Measurements from ENCODE around the gene CBX3.
"Not testable (repeated sequence)": the region's sequence is repeated elsewhere in the genome, so short reads cannot be mapped to it uniquely, and the experiment has no call there.

CBX3 gene

GRCh38 chr7:26208040-26208439 is 6.5 kb downstream of the CBX3 start:
- no peak for DNase-seq

DNA sequence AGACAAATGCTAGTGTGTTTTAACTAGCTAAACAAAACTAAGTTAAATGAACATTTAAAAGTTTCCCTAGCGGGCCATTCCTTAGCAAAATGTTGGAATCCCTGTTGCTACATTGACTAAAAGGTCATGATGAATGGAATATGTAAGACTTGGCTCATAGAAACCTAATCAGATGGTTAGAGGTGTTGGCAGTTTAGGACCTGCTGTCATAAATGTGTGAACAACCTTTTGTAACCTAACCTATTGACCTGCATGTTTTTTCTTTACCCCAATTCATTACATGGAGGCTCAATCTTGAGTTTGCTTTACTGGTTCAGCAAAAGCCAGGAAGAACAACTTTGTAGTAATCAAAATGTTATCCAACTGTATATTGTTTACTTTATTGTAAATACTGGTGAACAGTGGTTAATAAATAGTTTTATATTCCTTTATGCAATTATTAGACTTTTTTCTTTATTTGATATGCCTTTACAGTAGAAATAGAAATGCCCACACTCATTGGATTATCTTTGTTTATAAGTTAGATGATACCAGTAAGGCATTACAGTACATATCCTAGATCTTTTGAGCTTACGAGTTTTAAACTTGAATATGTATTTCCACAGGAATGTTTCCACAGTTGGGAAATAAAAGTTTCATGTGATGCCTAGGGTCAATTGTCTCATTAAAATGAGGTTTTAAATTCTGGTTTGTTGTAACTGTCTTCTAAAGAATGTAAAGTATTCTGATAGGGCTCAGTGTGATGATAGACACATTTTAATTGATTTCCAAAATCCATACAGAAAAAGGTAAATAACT is 11.6 kb downstream of the CBX3 start:
- DNase-seq: no peak

DNA sequence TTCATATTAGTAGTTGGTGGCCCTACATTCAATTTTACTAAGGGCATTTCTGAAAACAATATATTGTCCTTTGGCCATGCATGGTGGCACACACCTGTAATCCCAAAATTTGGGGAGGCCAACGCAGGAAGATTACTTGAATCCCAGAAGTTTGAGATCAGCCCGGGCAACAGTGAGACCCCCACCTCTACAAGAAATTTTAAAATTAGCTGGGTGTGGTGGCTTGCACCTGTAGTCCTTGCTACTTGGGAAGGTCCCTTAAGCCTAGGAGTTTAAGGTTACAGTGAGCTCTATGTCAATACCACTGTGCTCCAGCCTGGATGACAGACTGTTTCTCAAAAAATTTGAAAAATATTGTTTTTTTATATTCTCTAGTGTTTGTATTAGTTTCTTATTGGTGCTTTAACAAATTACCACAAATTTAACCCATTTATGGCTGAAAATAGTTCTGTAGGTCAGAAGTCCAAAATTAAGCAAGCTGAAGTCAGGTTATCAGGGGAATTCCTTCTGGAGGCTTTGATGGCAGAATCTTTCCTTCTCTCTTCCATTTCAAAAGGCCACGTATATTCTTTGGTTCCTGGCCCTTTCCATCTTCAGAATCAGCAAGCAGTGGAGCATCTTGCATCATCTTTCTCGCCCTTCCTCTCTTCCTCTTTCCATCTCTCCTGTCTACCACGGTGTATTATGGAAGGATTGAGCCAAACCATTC is 12.4 kb downstream of the CBX3 start:
- DNase-seq: no peak

- DNase-seq: no peak
Observed at GRCh38 chr7:26216049-26216448, 14.5 kb downstream of the CBX3 start.

DNA sequence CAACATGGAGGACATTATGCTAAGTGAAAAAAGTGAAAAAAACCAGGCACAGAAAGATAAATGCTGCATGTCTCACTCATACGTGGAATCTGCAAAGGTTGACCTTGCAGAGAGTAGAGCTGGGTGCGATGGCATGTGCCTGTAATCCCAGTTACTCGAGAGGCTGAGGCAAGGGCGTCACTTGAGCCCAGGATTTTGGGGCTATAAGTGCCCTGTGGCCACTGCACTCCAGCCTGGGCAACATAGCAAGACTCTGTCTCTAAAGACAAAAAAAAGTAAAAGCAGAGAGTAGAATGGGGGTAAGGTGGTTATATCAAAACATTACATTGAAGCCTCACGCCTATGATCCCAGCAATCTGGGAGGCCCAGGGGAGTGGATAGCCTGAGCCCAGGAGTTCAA is 22.8 kb downstream of the CBX3 start:
- no peak for DNase-seq

- DNase-seq: no peak
Observed at GRCh38 chr7:26227987-26228386, 26.4 kb downstream of the CBX3 start.

DNA sequence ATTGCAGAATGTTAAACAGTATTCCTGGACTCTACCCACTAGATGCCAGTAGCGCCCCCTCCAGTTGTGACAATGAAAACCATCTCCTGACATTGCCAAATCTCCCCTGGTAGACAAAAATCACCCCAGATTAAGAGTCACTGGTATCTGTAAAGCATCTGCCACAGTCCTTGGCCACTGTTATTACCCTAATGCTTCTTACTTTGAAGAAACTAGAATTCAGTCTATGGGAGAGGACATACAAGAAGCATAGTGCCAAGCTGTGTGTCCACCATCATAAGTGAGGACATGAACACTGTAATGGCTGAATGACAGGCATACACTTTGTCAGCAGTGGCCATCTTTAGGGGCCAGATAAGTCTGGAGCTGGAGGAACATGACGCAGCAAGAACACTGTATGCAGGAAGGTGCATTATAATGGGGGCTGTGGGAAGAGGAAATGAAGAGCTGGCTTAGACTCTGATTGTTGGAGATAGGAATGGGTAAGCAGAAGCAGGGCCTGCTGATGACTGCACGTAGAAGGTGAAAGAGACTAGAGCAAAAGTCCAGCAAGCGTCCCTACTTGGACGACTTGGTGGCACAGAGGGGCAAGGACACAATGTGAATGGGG is 32.5 kb downstream of the CBX3 start:
- no peak for DNase-seq

GRCh38 chr7:26237035-26237807 is 35.7 kb downstream of the CBX3 start:
- DNase-seq: no peak

DNA sequence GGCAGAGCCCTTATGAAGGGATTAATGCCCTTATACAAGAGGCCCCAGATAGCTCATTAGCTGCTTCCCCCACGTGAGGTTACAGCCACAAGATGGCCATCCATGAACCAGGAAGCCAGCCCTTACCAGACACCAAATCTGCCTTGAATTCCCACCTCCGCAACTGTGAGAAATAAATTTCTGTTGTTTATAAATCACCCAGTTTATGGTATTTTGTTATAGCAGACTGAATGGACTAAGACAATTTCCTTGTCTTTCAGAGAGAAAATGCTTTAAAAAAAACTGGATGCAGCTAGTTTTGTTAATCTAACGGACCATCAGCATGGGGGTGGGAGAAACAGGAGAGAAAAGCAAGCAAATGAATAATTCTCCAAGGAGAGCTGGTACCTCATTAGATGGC is 36.5 kb downstream of the CBX3 start:
- no peak for DNase-seq

DNA sequence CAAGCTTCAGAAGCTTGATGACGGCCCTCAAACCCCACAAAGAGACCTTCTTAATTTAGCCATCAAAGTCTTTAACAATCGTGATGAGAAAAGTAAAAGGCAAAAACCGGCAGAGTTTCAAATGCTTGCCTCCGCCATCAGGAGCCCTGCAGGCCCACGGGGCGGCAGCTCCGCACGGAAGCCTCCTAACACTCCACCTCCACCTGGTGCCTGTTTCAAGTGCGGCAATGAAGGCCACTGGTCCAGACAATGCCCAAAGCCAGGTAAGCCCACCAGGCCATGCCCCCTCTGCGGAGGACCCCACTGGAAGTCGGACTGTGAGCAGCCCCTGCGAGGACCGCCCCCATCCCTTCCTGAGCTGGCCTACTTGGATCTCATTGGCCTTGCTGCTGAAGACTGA is 43.6 kb downstream of the CBX3 start:
- DNase-seq: no peak

GRCh38 chr7:26250239-26250638 is 48.7 kb downstream of the CBX3 start:
- no peak for DNase-seq

DNA sequence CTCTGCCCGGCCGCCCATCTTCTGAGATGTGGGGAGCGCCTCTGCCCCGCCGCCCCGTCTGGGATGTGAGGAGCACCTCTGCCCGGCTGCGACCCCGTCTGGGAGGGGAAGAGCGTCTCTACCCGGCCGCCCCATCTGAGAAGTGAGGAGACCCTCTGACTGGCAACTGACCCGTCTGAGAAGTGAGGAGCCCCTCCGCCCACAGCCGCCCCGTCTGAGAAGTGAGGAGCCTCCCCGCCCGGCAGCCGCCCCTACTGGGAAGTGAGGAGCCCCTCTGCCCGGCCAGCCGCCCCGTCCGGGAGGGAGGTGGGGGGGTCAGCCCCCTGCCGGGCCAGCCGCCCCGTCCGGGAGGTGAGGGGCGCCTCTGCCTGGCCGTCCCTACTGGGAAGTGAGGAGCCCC is 60.3 kb downstream of the CBX3 start:
- not testable (repeated sequence) for DNase-seq
